DMS53 treated with DMSO at 0.1 percent for 48 hours (cell line): ENCODE data around the gene PSD2.
"Not testable (repeated sequence)": the region's sequence is repeated elsewhere in the genome, so short reads cannot be mapped to it uniquely, and the experiment has no call there.

Experiments used
- DNase-seq: peaks from one replicate; lab custom pipeline; 2025; ENCODE audit not compliant: unreplicated experiment; lab: John Stamatoyannopoulos, UW

The PSD2 gene

GRCh38 chr5:139789116-139789844, 6.3 kb upstream of the PSD2 start:
- no peak for DNase-seq

GRCh38 chr5:139789845-139790189, 5.8 kb upstream of the PSD2 start:
- no peak for DNase-seq

- no peak for DNase-seq
These were observed 3.4 kb upstream of the PSD2 start for GRCh38 chr5:139792218-139792617.

- not testable (repeated sequence) for DNase-seq
These were observed 3.0 kb upstream of the PSD2 start for GRCh38 chr5:139792655-139793054.

GRCh38 chr5:139794067-139794846, 1.4 kb upstream of the PSD2 start:
- no peak for DNase-seq

GRCh38 chr5:139796061-139796806, 626 bp downstream of the PSD2 start:
- DNase-seq = no peak

GRCh38 chr5:139797335-139797734, 1.7 kb downstream of the PSD2 start:
- no peak for DNase-seq

- no peak for DNase-seq
These were observed 2.4 kb downstream of the PSD2 start for GRCh38 chr5:139797856-139798510.

- no peak for DNase-seq
These were observed 3.3 kb downstream of the PSD2 start for GRCh38 chr5:139798883-139799282.

GRCh38 chr5:139799359-139799758, 3.8 kb downstream of the PSD2 start:
- DNase-seq = no peak

- DNase-seq = no peak
These were observed 8.4 kb downstream of the PSD2 start for GRCh38 chr5:139803978-139804377.

GRCh38 chr5:139804800-139805397, 9.3 kb downstream of the PSD2 start:
- DNase-seq = no peak

GRCh38 chr5:139805545-139805944, 9.9 kb downstream of the PSD2 start:
- DNase-seq = no peak

GRCh38 chr5:139806111-139806510, 10.5 kb downstream of the PSD2 start:
- no peak for DNase-seq

GRCh38 chr5:139806726-139807646, 11.4 kb downstream of the PSD2 start:
- DNase-seq = no peak

GRCh38 chr5:139807647-139808030, 12.0 kb downstream of the PSD2 start:
- DNase-seq = no peak

GRCh38 chr5:139808481-139809330, 13.1 kb downstream of the PSD2 start:
- no peak for DNase-seq

GRCh38 chr5:139809331-139809810, 13.8 kb downstream of the PSD2 start:
- DNase-seq = no peak
